SK-N-SH (cell line): ENCODE measurements around the gene SMIM24. TPM values are rescaled to one million over a fixed set of nuclear protein-coding genes. Genes with fewer than 3 reads are reported as not detected.
A peak's percentile ranks its signal among the peaks of the same experiment; 100 is the strongest.

Experiments used
- CTCF ChIA-PET: fragments of 300-600, 350-600 bp; formaldehyde crosslinking; extraction: SDS; loops from one replicate; lab custom pipeline; 2021; lab: Yijun Ruan, JAX
- POLR2A ChIA-PET: fragments of 350-600 bp; sonication (Branson Sonifier 250); formaldehyde crosslinking; extraction: SDS; loops from one replicate; lab custom pipeline; 2020; ENCODE audit warnings: antibody characterized with exemption, inconsistent platforms; lab: Yijun Ruan, JAX
- DNase-seq: peaks from one replicate; pipeline ENCODE4 v3.0.0; 2012
- H2AFZ ChIP-seq: fragments of 200-600 bp; sonication (generic); 2 replicates; pipeline ENCODE4 v1.8.1; 2016; ENCODE audit warnings: antibody characterized with exemption, mild to moderate bottlenecking, low read depth
- H3F3A ChIP-seq: fragments of 200-600 bp; sonication (generic); replicated peaks from 2 replicates; pipeline ENCODE3; 2016; ENCODE audit warnings: antibody characterized with exemption, mild to moderate bottlenecking; ENCODE audit not compliant: insufficient read depth
- H3K27ac ChIP-seq, 2 experiments: fragments of 200-500 bp in 1 of 2; fragments of 200-600 bp in 1 of 2; sonication (Bioruptor generic) in 1 of 2; sonication (generic), shearing (Covaris generic) in 1 of 2; 2 replicates each; pipeline versions ENCODE4 v1.5.1 to v1.6.1; 2014 to 2016; ENCODE audit warnings: low read depth in 2 of 2, inconsistent platforms in 1 of 2, low read length in 1 of 2, mild to moderate bottlenecking in 1 of 2, mixed read lengths in 1 of 2
- H3K27me3 ChIP-seq: fragments of 200-600 bp; sonication (generic), shearing (Covaris generic); 2 replicates; pipeline ENCODE4 v1.6.1; 2016; ENCODE audit warnings: mixed run types; ENCODE audit not compliant: insufficient read depth
- H3K36me3 ChIP-seq, 2 experiments: fragments of 200-500 bp in 1 of 2; fragments of 200-600 bp in 1 of 2; sonication (Bioruptor generic) in 1 of 2; sonication (generic) in 1 of 2; replicated peaks in 1 of 2; 2 replicates each; pipeline versions ENCODE3 to v1.5.1; 2014 to 2016; ENCODE audit warnings: low read length in 1 of 2, mild to moderate bottlenecking in 1 of 2; ENCODE audit not compliant: insufficient read depth in 2 of 2, control insufficient read depth in 1 of 2
- H3K4me1 ChIP-seq, 2 experiments: fragments of 200-500 bp in 1 of 2; fragments of 200-600 bp in 1 of 2; sonication (Bioruptor generic) in 1 of 2; sonication (generic), shearing (Covaris generic) in 1 of 2; 2 replicates each; pipeline versions ENCODE4 v1.5.1 to v1.6.1; 2014 to 2016; ENCODE audit warnings: low read depth in 1 of 2, low read length in 1 of 2, mixed run types in 1 of 2; ENCODE audit not compliant: insufficient read depth in 2 of 2, control insufficient read depth in 1 of 2
- H3K4me2 ChIP-seq: fragments of 200-600 bp; sonication (generic), shearing (Covaris generic); 2 replicates; pipeline ENCODE4 v1.6.1; 2017; ENCODE audit warnings: mixed run types
- H3K4me3 ChIP-seq, 2 experiments: fragments of 200-500 bp in 1 of 2; fragments of 200-600 bp in 1 of 2; sonication (Bioruptor generic) in 1 of 2; sonication (generic), shearing (Covaris generic) in 1 of 2; 2 replicates each; pipeline versions ENCODE4 v1.5.1 to v1.8.1; 2014 to 2016; ENCODE audit warnings: low read depth in 2 of 2, inconsistent platforms in 1 of 2, low read length in 1 of 2, mild to moderate bottlenecking in 1 of 2, mixed read lengths in 1 of 2, moderate library complexity in 1 of 2
- H3K79me2 ChIP-seq: fragments of 200-600 bp; sonication (generic); 2 replicates; pipeline ENCODE4 v1.8.1; 2017; ENCODE audit warnings: mild to moderate bottlenecking; ENCODE audit not compliant: insufficient read depth
- H3K9ac ChIP-seq: fragments of 200-600 bp; sonication (generic); 2 replicates; pipeline ENCODE4 v1.6.1; 2017; ENCODE audit warnings: mixed run types
- H3K9me2 ChIP-seq: fragments of 200-600 bp; sonication (generic); 2 replicates; pipeline ENCODE4 v1.6.1; 2017; ENCODE audit warnings: mixed run types
- H3K9me3 ChIP-seq: fragments of 200-600 bp; sonication (generic); 2 replicates; pipeline ENCODE4 v1.6.1; 2017; ENCODE audit warnings: mixed run types, mild to moderate bottlenecking, moderate library complexity
- H4K20me1 ChIP-seq: fragments of 200-600 bp; sonication (generic); 2 replicates; pipeline ENCODE4 v1.6.1; 2017; ENCODE audit warnings: mild to moderate bottlenecking, mixed run types; ENCODE audit not compliant: insufficient read depth
- ELF1 ChIP-seq: IDR thresholded peaks from 2 replicates; pipeline ENCODE4 v1.4.0; 2012
- EP300 ChIP-seq, 2 experiments: IDR thresholded peaks; 2 replicates each; pipeline versions ENCODE4 v1.4.0 to v1.6.1; 2012; ENCODE audit warnings: borderline replicate concordance in 1 of 2, low read depth in 1 of 2, low read length in 1 of 2
- MEF2A ChIP-seq: IDR thresholded peaks from 2 replicates; pipeline ENCODE4 v1.4.0; 2012; ENCODE audit warnings: low read depth, borderline replicate concordance
- MXI1 ChIP-seq: IDR thresholded peaks from 2 replicates; pipeline ENCODE4 v1.6.1; 2012; ENCODE audit warnings: mild to moderate bottlenecking, low read depth, low read length, improper control_type of control experiment
- NFIC ChIP-seq: IDR thresholded peaks from 2 replicates; pipeline ENCODE4 v1.4.0; 2012; ENCODE audit warnings: borderline replicate concordance
- RAD21 ChIP-seq: IDR thresholded peaks from 2 replicates; pipeline ENCODE4 v1.6.1; 2012; ENCODE audit warnings: mild to moderate bottlenecking, low read length
- RCOR1 ChIP-seq: fragments of 150-350 bp; IDR thresholded peaks from 2 replicates; pipeline ENCODE4 v1.6.1; 2017; ENCODE audit warnings: antibody characterized with exemption, low read length
- RFX5 ChIP-seq: IDR thresholded peaks from 2 replicates; pipeline ENCODE4 v1.6.1; 2012; ENCODE audit warnings: mild to moderate bottlenecking, improper control_type of control experiment, low read length
- RXRA ChIP-seq: IDR thresholded peaks from 2 replicates; pipeline ENCODE4 v1.4.0; 2012; ENCODE audit warnings: low read depth, mild to moderate bottlenecking, borderline replicate concordance
- SIN3A ChIP-seq: IDR thresholded peaks from 2 replicates; pipeline ENCODE4 v1.6.1; 2012; ENCODE audit warnings: low read depth, mild to moderate bottlenecking, low read length, moderate library complexity, borderline replicate concordance
- TAF1 ChIP-seq: IDR thresholded peaks from 2 replicates; pipeline ENCODE4 v1.6.1; 2012; ENCODE audit warnings: low read depth, mild to moderate bottlenecking, low read length, moderate library complexity, borderline replicate concordance
- TCF12 ChIP-seq: IDR thresholded peaks from 2 replicates; pipeline ENCODE4 v1.4.0; 2012
- YY1 ChIP-seq: IDR thresholded peaks from 2 replicates; pipeline ENCODE4 v1.4.0; 2012; ENCODE audit warnings: low read depth, mild to moderate bottlenecking
- WGBS: methylation state at CpG from one replicate; pipeline ENCODE4 v1.1.6; 2017; ENCODE audit warnings: low lambda C conversion rate; 5-methylcytosine and 5-hydroxymethylcytosine counted together
- polyA plus RNA-seq, 3 experiments: library from polyadenylated mRNA; depleted of rRNA; stranded (reverse); fragments of >200 nt; gene quantifications; 2 replicates each; pipeline ENCODE4 v1.2.3, GENCODE V29; 2012
- TF ChIP-seq, protein P1 (sequence below): IDR thresholded peaks from 2 replicates; pipeline ENCODE4 v1.4.0; 2012; ENCODE audit warnings: low read depth, borderline replicate concordance
- TF ChIP-seq, protein P2 (sequence below): fragments of 150-350 bp; IDR thresholded peaks from 2 replicates; pipeline ENCODE4 v1.6.1; 2017; ENCODE audit warnings: antibody characterized with exemption, low read length, low read depth, borderline replicate concordance
- TF ChIP-seq, protein P3 (sequence below): IDR thresholded peaks from 2 replicates; pipeline ENCODE4 v1.4.0; 2012; ENCODE audit warnings: low read depth, borderline replicate concordance

SMIM24 gene
- polyA plus RNA-seq, 1 of the 3 experiments (the other 2 are of a cell fraction), result 0.12 TPM

- Histone ChIP-seq H3K36me3 (peaks cover 3 to 7% of the 10 kb centered on the region in 2 experiments), H2AFZ (no peak overlapping the region), H3K27ac (no peak overlapping the region), H3K4me3 (no peak overlapping the region), H3K9me3 (no peaks in the 10 kb centered on the region), H3K79me2 (peaks cover 100% of the 10 kb centered on the region), H3K9me2 (no peaks in the 10 kb centered on the region), H3K4me2 (no peak overlapping the region), H3K4me1 (peaks cover 0 to 20% of the 10 kb centered on the region in 2 experiments; a peak in 1 of 4 replicates), H3K27me3 (no peaks in the 10 kb centered on the region), H4K20me1 (peaks cover 96% of the 10 kb centered on the region), H3K9ac (no peak overlapping the region), H3F3A (no peaks in the 10 kb centered on the region)
- ChIA-PET POLR2A (no interaction called here), CTCF (interaction anchor here (0.9 to 1.7 kb wide), 4 partner anchors 11 to 212 kb away, joined by 3 to 7 read pairs (median 3); no protein-coding TSS in a partner anchor)
- 70% methylated on average over 6 of the region's 15 CpGs for WGBS
- TF ChIP-seq, protein P1, sequence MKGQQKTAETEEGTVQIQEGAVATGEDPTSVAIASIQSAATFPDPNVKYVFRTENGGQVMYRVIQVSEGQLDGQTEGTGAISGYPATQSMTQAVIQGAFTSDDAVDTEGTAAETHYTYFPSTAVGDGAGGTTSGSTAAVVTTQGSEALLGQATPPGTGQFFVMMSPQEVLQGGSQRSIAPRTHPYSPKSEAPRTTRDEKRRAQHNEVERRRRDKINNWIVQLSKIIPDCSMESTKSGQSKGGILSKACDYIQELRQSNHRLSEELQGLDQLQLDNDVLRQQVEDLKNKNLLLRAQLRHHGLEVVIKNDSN, result no peak
- TF ChIP-seq TAF1, result no peak
- no peak for TF ChIP-seq RAD21
- peak; percentile 51; the same call in 1 of the 2 replicates for TF ChIP-seq MXI1
- peak; percentile 56 for DNase-seq
Measured at GRCh38 chr19:3516675-3517207, 36.4 kb upstream of the SMIM24 start.

DNA sequence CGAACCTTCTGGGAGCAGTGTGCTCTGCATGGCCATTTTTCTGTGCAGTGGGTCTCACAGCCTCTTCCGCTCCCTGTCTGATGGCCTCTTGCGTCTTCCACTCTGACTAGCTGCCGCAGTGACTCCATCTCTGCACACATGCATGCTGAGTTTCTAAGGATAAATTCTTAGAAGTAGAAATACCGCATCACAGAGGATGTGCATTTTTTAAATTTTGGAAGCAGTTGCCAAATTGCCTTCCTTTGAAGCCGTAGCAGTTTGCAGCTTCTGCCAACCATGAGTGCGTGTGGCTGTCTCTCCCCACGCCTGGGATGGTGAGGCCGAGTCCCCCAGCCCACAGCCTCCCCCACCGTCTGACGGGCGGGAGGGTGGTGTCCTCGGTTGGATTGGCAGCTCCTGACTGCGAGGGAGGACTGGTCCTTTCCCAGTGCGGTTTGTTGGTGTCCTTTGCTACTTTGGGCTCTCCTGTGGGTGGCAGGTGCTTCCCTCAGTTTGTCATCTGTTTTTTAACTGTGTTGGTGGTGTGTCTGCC lies 35.6 kb upstream of the SMIM24 start:
- peaks cover 3 to 12% of the 10 kb centered on the region in 2 experiments for H3K36me3 ChIP-seq
- ChIA-PET CTCF (interaction anchor here (0.9 to 1.7 kb wide), 3 partner anchors 21 to 211 kb away, joined by 3 to 7 read pairs (median 3); no protein-coding TSS in a partner anchor), POLR2A (no interaction called here)
- no peaks in the 10 kb centered on the region for H3K9me2 ChIP-seq
- H3F3A ChIP-seq, result no peaks in the 10 kb centered on the region
- TF ChIP-seq, protein P2, sequence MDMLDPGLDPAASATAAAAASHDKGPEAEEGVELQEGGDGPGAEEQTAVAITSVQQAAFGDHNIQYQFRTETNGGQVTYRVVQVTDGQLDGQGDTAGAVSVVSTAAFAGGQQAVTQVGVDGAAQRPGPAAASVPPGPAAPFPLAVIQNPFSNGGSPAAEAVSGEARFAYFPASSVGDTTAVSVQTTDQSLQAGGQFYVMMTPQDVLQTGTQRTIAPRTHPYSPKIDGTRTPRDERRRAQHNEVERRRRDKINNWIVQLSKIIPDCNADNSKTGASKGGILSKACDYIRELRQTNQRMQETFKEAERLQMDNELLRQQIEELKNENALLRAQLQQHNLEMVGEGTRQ, result no peak
- TF ChIP-seq MEF2A (no peak), RXRA (no peak), YY1 (no peak), EP300 (IDR thresholded peaks at IDR 0.05; ENCODE audit: borderline replicate concordance in 1 of 2, low read depth in 1 of 2, low read length in 1 of 2) (no peak), RFX5 (no peak), RCOR1 (no peak), TCF12 (no peak), NFIC (no peak), SIN3A (no peak), ELF1 (no peak)
- TF ChIP-seq, protein P3, sequence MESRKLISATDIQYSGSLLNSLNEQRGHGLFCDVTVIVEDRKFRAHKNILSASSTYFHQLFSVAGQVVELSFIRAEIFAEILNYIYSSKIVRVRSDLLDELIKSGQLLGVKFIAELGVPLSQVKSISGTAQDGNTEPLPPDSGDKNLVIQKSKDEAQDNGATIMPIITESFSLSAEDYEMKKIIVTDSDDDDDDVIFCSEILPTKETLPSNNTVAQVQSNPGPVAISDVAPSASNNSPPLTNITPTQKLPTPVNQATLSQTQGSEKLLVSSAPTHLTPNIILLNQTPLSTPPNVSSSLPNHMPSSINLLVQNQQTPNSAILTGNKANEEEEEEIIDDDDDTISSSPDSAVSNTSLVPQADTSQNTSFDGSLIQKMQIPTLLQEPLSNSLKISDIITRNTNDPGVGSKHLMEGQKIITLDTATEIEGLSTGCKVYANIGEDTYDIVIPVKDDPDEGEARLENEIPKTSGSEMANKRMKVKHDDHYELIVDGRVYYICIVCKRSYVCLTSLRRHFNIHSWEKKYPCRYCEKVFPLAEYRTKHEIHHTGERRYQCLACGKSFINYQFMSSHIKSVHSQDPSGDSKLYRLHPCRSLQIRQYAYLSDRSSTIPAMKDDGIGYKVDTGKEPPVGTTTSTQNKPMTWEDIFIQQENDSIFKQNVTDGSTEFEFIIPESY, result no peak
- TF ChIP-seq, protein P1, result no peak
- H3K4me2 ChIP-seq, result no peak overlapping the region
- H3K27me3 ChIP-seq, result no peaks in the 10 kb centered on the region
- no peak overlapping the region for H2AFZ ChIP-seq
- peaks cover 100% of the 10 kb centered on the region for H3K79me2 ChIP-seq
- 90% methylated on average over 7 of the region's 15 CpGs for WGBS
- H4K20me1 ChIP-seq, result peaks cover 98% of the 10 kb centered on the region
- peaks cover 0 to 20% of the 10 kb centered on the region in 2 experiments; a peak in 1 of 4 replicates for H3K4me1 ChIP-seq
- H3K4me3 ChIP-seq, result no peak overlapping the region
- H3K9ac ChIP-seq, result no peak overlapping the region
- DNase-seq, result no peak
- no peak overlapping the region; a peak in 1 of 4 replicates for H3K27ac ChIP-seq
- H3K9me3 ChIP-seq, result no peaks in the 10 kb centered on the region
